HL-60/S4 treated with retinoic acid at 250 ng/mL for 4 days and 3 days (cell line): ENCODE results near the gene RETREG3.
"Not testable (repeated sequence)": the region's sequence is repeated elsewhere in the genome, so short reads cannot be mapped to it uniquely, and the experiment has no call there.

Source experiments
- in situ Hi-C: fragments of 300-500 bp; cut with MboI; formaldehyde crosslinking; loops from 2 replicates; pipeline ENCODE4 v1.7.0; 2022; ENCODE audit warnings: low sequenced_read_pairs

Gene RETREG3, protein sequence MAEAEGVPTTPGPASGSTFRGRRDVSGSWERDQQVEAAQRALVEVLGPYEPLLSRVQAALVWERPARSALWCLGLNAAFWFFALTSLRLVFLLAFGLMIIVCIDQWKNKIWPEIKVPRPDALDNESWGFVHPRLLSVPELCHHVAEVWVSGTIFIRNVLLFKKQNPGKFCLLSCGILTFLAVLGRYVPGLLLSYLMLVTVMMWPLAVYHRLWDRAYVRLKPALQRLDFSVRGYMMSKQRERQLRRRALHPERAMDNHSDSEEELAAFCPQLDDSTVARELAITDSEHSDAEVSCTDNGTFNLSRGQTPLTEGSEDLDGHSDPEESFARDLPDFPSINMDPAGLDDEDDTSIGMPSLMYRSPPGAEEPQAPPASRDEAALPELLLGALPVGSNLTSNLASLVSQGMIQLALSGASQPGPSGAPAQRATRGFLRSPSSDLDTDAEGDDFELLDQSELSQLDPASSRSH

DNA sequence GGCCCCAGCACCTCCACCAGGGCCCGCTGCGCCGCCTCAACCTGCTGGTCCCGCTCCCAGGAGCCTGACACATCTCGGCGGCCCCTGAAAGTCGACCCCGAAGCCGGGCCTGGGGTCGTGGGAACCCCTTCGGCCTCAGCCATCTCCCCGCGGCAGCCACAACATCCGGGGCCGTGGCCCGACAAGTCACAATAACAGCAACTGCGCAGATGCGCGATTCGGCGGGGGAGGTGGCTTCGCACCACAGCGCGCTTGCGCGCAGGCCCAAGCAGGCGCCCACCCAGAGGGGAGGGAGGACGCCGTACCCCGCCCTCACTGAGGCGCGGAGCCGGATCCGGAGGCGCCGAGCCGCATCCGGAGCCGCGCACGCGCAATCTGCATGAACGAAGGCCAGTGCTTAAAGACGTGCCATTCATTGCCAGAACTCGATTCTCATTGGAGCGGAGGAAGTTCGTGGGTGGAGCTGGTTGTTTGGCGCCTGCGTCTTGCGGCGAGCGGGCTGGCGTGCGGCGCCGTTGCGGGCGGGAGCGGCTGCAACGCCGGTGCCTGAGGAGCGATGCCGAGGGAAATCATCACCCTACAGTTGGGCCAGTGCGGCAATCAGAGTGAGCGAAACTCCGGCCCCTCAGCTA lies at the start of gene RETREG3, which contains the start of gene TUBG1:
RETREG3 (minus strand) TSS at position 193 of the 632 bp plus-strand sequence; CDS start at position 143, 50 bp downstream.
TUBG1 (plus strand) TSS at position 502 of the 632 bp plus-strand sequence; CDS start at position 557, 55 bp downstream.
- in situ Hi-C loops, result no loop called here

DNA sequence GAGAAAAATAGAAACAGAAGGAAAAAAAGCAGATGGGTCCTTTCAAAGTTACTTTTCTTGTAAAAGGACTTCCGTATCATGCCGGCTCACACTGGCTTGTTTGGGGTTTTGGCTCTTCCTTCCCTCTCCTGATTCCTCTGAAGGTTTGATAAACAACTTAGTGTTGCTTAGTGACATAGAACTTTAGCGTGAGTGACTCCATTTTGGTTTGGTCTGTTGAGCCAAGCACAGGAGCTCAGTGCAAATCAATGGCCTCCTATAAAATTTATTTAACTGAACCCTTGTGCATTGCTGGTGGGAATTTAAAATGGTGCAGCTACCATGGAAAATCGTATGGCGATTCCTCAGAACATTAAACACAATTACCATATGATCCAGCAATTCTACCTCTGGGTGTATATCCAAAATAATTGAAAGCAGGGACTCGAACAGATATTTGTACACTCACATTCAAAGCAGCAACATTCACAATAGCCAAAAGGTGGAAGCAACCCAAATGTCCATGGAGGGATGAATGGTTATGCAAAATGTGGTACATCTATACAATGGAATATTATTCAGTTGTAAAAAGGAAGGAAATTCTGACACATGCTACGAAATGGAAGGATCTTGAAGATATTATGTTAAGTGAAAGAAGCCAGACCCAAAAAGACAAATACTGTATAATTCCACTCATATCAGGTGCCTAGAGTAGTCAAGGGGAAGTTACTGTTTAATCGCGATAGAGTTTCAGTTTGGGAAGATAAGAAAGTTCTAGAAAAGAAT lies 48.8 kb upstream of the RETREG3 start:
- in situ Hi-C loops, result no loop called here

DNA sequence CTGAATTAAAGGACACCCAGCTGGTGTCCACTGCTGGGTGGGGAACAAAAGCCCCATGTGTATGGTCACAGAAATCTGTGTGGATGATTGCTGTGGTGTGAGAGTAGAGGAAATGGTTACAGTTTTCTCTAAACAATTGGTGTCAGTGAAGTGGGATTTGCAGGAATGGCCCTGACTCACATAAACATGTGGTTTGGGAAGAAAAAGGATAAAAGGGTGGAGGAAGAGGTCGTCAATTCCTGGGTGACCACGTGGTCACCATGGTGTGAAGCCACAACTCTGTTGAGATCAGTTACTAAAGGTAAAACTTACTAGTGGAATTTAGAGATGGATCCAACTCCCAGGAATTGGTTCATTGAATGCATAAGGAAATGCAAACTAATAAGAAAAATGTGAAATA lies 46.4 kb upstream of the RETREG3 start:
- in situ Hi-C loops, result no loop called here

DNA sequence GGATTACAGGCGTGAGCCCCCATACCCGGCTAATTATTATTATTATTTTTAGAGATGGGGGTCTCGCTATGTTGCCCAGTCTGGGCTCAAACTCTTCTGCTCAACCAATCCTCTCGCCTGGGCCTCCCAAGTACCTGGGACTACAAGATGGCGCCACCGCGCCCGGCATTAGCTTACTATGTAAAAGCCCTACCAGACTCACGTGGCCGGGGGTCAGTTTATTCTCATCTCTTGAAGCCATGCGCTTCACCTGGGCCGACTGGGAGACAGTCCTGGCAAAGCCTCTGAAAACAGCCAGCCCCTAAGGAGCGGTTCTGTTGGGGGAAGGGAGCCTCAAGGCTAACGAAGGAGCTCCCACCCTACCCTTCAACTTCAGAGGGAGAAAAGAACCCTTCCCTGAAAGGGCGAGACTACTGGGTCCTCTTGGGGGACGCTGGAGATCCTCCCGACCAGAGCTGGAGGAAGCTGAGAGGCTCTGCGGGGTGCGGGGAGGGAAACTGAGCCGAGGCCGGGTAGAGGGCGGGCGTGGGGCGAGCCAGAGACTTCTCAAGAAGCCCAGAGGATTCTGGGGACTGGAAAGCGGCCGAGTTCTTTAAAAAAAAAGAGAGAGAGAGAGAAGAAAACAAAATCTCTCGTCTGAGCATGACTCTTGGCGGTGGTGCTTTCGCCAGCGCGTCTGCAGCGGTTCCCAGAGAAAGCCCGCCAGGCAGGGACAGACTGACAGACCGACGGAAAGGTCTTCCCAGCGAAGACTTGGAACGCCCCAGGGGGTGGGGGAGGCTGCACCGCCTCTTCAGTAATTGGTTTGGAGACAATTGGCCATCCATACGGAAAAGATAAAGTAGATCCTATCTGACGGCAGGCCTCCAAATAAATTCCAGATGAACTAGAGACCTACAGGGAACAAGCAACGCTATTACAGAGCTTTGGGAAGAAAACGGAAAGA lies 44.3 kb upstream of the RETREG3 start:
- in situ Hi-C loops, result no loop called here

DNA sequence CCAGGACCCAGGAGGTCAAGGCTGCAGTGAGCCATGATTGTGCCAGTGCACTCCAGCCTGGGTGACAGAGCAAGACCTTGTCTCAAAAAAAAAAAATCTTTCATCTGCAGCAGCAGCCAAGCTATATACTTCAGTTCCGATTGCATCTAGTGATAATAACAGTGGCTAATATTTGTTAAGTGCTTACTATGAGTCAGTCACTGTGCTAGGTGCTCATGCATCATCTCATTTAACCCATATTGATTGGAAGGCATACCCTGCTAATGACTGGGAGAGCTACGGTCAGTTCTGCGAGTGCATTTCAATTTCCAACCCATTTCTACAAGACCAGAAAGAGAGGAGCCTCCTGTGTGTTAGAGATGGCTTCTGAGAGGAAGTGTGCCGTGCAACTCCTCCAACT lies 42.2 kb upstream of the RETREG3 start:
- in situ Hi-C loops, result no loop called here

DNA sequence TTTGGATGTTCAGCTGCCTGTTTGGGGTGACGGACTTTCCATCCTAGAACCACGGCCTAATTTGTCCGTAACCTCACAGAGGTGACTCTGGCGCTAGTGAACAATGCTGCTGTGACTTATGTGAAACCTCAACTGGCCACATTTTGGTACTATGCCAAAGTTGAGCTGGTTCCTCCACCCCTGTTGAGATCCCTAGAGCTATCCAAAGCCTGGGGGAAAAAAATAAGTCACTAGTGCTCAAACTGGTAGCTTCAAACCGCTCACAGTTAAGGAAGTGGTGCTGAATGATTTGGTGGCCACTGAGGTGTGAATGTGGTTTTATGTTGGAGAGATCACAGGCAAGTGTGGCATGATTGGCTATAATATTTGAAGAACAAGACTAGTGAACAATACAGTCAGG lies 38.6 kb upstream of the RETREG3 start:
- in situ Hi-C loops, result no loop called here

DNA sequence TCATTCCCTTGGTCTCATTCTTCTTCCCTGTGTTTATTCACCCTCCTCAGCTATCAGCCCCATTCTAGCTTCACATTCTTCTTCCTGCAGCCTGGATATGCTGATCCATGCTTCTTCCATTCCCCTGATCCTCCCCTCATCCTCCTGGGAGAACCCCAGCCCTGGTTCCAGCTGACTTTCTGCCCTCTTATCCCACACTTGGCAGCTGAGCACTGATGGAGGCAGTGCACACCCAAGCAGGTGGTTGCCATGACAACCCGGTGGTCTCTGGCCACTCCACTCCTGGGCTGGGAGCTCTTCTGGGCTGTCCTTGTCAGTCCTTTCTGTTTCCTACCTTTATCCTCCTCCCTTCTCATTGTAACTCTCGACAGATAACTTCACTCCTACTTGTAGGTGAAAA lies 33.2 kb upstream of the RETREG3 start:
- in situ Hi-C loops, result no loop called here

DNA sequence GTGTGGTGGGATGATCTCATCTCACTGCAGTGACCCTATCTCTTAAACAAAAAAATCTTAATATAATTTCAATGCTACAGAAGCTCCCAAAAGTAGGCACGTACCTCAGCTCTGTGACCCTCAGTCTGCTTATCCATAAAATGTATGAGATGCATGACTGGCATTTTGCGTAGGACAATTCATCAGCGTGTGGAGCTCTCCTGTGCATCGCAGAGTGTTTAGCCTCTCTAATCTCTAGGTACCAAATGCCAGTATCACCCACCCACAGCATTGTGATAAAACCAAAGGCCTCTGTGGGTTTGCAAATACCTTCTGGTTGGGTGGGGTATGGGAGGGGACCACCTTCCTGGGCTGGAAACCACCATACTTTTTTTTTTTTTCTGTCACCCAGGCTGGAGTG lies 30.9 kb upstream of the RETREG3 start:
- in situ Hi-C loops, result no loop called here

DNA sequence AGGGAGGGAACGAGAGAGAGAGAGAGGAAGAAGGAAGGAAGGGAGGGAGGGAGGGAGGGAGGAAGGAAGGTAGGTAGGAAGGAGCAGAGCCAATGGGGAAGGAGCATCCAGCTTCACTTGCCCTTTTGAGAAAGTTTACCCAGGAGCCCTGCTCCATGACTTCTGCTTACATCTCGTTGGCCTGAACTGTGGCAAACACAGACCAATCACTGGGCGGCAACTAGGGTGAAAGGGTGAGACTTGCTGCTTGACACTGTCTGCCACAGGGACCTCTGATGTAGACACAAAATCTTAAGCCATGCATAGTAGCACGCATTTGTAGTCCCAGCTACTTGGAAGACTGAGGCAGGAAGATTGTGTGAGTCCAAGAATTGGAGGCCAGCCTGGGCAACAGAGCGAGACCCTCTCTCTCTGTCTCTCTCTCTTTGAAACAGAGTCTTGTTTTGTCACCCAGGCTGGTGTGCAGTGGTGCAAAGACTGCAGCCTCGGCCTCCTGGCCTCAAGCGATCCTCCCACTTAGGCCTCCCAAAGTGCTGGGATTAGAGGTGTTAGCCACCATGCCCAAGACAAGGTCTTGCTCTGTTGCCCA lies 30.4 kb upstream of the RETREG3 start:
- in situ Hi-C loops, result no loop called here

DNA sequence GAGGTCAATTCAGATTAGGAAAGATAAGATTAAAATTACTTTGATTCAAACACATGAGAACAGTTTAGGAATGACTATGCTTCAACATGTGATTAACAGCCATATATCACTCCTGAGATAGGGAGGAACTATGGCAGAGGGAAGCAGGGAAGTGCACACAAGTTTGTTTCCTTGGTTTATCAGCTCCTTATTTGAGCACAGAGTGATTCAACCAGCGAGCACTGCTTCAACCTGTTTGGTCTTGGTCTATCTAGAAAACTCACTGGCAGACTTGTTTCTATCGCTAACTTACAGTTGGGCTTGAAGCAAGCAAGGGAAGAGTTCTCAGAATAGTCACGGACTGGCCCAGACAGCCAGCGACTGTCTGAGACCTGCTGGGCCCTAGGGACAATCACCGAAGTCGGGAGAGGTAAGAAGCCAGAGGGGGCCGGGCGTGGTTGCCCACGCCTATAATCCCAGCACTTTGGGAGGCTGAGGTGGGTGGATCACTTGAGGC lies 23.8 kb upstream of the RETREG3 start:
- in situ Hi-C loops, result no loop called here

DNA sequence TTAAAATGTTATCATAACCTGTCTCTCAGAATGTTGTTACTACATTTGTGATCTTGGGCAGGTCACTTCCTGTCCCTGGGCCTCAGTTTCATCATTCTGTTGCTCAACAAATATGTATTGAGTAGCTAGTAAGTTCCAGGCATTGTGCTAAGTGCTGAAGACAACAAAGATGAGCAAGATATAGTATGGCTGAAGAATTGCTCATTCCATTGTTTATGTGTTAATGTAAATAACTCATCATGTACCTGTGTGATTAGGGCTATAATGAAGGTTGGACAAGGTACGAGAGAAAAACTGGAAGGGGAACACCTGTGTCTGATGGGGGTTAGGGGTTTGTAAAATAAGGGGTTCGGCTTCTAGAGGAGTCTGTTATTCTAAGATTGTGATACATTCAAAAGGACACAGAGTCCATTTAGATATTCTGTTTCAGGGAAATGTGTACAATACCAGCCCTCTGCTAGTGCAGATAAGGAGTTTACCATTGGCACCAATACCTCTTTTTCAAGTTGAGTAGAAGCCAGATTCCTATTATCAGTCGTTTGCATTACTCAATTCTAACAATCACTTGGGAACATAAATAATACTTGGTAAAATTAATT lies 20.3 kb upstream of the RETREG3 start:
- in situ Hi-C loops, result no loop called here

DNA sequence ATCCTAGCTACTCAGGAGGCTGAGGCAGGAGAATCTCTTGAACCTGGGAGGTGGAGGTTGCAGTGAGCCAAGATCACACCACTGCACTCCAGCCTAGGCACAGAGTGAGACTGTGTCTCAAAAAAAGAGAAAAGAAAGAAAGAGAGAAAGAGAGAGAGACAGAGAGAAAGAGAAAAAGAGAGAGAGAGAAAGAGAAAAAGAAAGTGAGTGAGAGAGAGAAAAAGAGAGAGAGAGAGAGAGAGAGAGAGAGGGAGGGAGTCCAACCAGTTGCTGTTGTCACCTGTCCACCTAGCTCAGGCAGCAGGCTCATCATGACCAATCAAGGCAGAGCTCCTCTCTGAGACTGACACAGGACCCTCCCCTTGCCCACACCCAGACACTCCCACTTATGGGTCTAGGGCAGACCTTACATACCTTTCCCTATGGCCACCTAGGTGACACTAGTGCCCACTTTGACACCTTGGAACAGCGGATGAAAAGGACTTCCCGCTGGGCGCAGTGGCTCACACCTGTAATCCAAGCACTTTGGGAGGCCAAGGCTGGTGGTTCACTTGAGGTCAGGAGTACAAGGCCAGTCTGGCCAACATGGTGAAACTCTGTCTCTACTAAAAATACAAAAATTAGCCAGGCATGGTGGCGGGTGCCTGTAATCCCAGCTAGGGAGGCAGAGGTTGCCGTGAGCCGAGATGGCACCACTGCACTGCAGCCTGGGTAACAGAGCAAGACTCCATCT lies 18.0 kb upstream of the RETREG3 start:
- in situ Hi-C loops, result not testable (repeated sequence)

DNA sequence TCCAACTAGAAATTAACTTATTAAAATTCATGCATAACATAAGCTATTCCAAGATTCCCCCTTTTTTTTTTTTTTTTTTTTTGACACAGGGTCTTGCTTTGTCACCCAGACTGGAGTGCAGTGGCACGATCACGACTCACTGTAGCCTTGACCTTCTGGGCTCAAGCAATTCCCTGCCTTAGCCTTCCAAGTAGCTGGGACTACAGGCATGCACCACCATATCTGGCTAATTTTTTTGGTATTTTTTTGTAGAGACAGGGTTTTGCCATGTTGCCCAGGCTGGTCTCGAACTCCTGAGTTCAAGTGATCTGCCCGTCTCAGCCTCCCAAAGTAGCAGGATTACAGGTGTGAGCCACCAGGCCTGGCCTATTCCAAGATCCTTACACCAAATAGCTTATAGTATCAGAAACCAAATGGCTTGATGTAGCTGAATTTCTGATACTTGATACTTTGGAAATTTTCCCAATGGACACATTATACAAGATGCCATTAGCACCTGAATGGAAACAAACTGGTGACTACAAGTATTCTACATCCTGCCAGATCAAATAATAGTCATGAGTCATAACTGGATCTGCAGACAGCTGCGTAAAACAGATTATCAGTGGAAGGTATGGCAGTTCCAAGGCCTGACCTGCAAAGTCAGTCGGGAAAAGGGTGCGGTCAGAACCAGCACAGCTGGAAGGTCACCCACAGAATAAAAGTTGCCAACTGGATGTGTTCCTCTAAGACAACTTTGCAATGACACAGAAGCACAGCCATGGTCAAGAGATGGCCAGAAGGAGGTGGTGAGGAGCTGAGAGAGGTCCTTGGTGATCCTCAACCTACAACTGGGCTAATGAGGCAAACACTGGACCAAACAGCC lies 14.8 kb upstream of the RETREG3 start:
- in situ Hi-C loops, result no loop called here

DNA sequence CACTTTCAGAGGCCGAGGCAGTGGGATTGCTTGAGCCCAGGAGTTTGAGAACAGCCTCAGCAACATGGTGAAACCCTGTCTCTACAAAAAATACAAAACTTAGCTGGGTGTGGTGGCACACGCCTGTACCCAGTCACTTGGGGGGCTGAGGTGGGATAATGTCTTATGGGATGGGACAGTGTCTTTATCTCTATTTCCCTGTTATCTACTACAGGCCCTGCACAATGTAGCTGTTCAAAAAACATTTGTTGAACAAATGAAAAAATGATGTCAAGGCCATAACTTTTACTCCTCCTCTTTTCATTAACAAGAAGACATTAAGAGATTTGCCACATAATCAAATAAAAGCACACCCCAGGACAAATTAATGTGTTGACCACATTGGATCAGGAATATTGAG lies 14.1 kb upstream of the RETREG3 start:
- in situ Hi-C loops, result no loop called here

DNA sequence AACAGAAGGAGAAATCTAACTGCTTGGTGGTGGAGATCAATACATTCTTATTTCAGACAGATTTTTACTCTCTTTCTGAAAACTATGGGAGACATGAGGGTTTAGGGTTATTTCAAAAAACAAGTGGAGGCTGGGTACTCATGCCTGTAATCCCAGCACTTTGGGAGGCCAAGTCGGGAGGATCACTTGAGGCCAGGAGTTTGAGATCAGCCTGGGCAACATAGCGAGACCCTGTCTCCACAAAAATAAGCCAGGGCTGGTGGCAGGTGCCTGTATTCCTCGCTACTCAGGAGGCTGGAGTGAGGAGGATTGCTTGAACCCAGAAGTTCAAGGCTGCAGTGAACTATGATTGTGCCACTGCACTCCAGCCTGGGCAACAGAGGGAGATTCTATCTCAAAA lies 12.8 kb upstream of the RETREG3 start:
- in situ Hi-C loops, result not testable (repeated sequence)

DNA sequence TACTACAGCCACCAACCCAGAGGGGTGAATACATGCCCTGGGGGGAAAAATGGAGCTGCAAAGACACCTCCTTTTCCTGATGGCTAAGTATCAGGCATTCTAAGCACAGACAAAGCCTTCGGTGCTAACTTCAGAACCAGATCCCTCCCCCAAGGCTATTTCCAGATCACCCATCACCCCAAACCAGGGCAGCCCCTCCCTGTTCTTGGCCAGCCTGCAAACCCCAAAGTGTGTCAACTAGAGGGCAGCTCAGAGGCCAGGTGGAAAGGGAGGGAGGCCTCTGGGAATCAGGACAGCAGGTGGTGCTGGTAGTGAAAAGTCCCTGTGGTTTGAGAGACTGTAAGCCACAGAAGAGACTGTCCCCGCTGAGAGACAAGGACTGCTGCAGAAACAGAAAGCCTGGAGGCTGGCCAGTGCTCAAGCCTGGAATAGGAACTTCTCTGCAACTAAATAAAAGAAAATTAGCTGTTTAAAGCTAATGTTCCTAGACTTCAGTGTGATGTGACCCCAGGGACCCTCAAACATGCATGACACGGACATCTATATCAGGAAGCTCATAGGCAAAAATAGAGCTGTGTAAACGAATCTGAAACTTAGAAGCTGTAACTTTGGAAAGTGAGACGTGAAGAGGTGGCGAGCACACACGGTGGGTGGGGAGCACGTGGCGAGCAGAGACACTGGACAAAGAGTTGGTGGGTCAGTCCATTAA lies 9.4 kb upstream of the RETREG3 start:
- in situ Hi-C loops, result no loop called here

DNA sequence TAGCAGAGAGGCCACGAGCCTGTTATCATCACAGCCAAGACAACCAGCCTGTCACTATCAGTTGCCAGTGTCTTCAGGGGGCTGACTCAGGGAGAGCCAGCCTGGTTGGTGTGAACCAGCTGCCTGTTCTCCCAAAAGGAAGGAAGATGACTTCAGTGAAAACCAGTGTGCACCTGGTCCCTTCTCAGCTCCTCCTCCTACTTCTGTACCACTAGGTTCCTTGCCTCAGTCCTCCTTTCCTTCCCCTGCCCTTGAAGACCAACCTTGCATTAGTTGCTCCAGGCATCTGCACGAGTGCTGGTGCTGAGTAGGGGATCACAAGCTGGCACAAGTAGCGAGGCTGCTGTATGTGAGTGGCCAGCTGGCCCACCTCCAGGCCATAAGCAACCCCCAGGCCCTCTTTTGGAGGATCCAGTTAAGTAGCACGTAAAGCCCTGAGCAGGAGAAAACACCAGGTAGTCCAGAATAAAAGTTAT lies 8.8 kb upstream of the RETREG3 start:
- in situ Hi-C loops, result no loop called here
